Stimulated activated CD4-positive, alpha-beta T cell treated with anti-CD3 and anti-CD28 coated beads, Interleukin-1b, Interleukin-23, amount 100 ng/mL, for 48 hours (primary cell): Measurements from ENCODE around the gene CBR1.
A peak's percentile ranks its signal among the peaks of the same experiment; 100 is the strongest.
"Not testable (repeated sequence)": the region's sequence is repeated elsewhere in the genome, so short reads cannot be mapped to it uniquely, and the experiment has no call there.

ENCODE experiments used
- DNase-seq: peaks from one replicate; pipeline ENCODE4 v3.0.0-alpha.2; 2020

Gene CBR1

GRCh38 chr21:36052860-36053714, 16.7 kb upstream of the CBR1 start:
- no peak for DNase-seq

- DNase-seq: no peak
These were observed 16.1 kb upstream of the CBR1 start for GRCh38 chr21:36053715-36054062.

- DNase-seq: no peak
These were observed 14.3 kb upstream of the CBR1 start for GRCh38 chr21:36055551-36055950.

GRCh38 chr21:36059823-36060158, 10.0 kb upstream of the CBR1 start:
- DNase-seq: peak; percentile 21

GRCh38 chr21:36060159-36060921, 9.5 kb upstream of the CBR1 start, which contains the start of gene SETD4:
SETD4 (minus strand) TSS chr21:36060526; CDS start chr21:36058888, 1,638 bp downstream.
- peak; percentile 91 for DNase-seq

- DNase-seq: no peak
These were observed 8.4 kb upstream of the CBR1 start for GRCh38 chr21:36061445-36061844.

GRCh38 chr21:36063375-36064084, 6.3 kb upstream of the CBR1 start:
- no peak for DNase-seq

- DNase-seq: no peak
These were observed 5.8 kb upstream of the CBR1 start for GRCh38 chr21:36064085-36064460.

GRCh38 chr21:36065497-36066036, 4.3 kb upstream of the CBR1 start:
- DNase-seq: peak; percentile 28

- no peak for DNase-seq
These were observed 951 bp upstream of the CBR1 start for GRCh38 chr21:36068748-36069398.

- no peak for DNase-seq
These were observed 1.2 kb downstream of the CBR1 start for GRCh38 chr21:36070999-36071398.

- DNase-seq: no peak
These were observed 2.8 kb downstream of the CBR1 start for GRCh38 chr21:36072453-36073162.

GRCh38 chr21:36073181-36073580, 3.4 kb downstream of the CBR1 start:
- no peak for DNase-seq

GRCh38 chr21:36073911-36074310, 4.1 kb downstream of the CBR1 start:
- not testable (repeated sequence) for DNase-seq

GRCh38 chr21:36075171-36075570, 5.3 kb downstream of the CBR1 start:
- no peak for DNase-seq

GRCh38 chr21:36075953-36076352, 6.1 kb downstream of the CBR1 start:
- no peak for DNase-seq

GRCh38 chr21:36076878-36077655, 7.2 kb downstream of the CBR1 start:
- no peak for DNase-seq

GRCh38 chr21:36077758-36078157, 7.9 kb downstream of the CBR1 start:
- DNase-seq: no peak

GRCh38 chr21:36079010-36079649, 9.3 kb downstream of the CBR1 start:
- peak; percentile 41 for DNase-seq

- DNase-seq: no peak
These were observed 9.8 kb downstream of the CBR1 start for GRCh38 chr21:36079671-36080070.

- no peak for DNase-seq
These were observed 10.6 kb downstream of the CBR1 start for GRCh38 chr21:36080386-36080785.
